Parietal lobe (tissue), 2 donors: Measurements from ENCODE around the gene NEK10. TPM values are rescaled to one million over a fixed set of nuclear protein-coding genes. Genes with fewer than 3 reads are reported as not detected.

ENCODE experiments used
- small RNA-seq: library from RNA; depleted of rRNA; stranded (forward); fragments of <200 nt; gene quantifications from one replicate; pipeline ENCODE3, GENCODE V24; 2014; ENCODE audit warnings: low replicate concordance
- total RNA-seq: library from RNA; depleted of rRNA; stranded (reverse); fragments of >200 nt; gene quantifications from one replicate; pipeline ENCODE4 v1.2.3, GENCODE V29; 2014

The NEK10 gene
- total RNA-seq = 42.9 TPM

GRCh38 chr3:27368831-27369607 lies at the start of gene NEK10:
TSS of gene NEK10 (minus strand) at chr3:27369383. CDS start at chr3:27352882, 16,501 bp downstream.

Small RNA genes within 50 kb of the gene (small RNA-seq; reads per million reads assigned to genes)
- gene MINOS1P3 (not detected), gene RNU6-342P (not detected)

Other genes starting within 250 kb of the NEK10 start
- gene SLC4A7, start 115.0 kb upstream of the NEK10 start, total RNA-seq = 268 TPM